ENCODE measurements around the gene TRAF7.

- TF ChIP-seq, protein P1, sequence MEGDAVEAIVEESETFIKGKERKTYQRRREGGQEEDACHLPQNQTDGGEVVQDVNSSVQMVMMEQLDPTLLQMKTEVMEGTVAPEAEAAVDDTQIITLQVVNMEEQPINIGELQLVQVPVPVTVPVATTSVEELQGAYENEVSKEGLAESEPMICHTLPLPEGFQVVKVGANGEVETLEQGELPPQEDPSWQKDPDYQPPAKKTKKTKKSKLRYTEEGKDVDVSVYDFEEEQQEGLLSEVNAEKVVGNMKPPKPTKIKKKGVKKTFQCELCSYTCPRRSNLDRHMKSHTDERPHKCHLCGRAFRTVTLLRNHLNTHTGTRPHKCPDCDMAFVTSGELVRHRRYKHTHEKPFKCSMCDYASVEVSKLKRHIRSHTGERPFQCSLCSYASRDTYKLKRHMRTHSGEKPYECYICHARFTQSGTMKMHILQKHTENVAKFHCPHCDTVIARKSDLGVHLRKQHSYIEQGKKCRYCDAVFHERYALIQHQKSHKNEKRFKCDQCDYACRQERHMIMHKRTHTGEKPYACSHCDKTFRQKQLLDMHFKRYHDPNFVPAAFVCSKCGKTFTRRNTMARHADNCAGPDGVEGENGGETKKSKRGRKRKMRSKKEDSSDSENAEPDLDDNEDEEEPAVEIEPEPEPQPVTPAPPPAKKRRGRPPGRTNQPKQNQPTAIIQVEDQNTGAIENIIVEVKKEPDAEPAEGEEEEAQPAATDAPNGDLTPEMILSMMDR (IDR thresholded peaks at IDR 0.05; ENCODE audit: insufficient read depth, low read length, poor library complexity, severe bottlenecking), result no peak
- TF ChIP-seq EZH2phosphoT487 (conservative IDR thresholded peaks at IDR 0.05; ENCODE audit: low read length), result no peak
Observed at GRCh38 chr16:2180461-2180860, 24.9 kb downstream of the TRAF7 start.
